Neural cell (in vitro differentiated cells): ENCODE data around the gene ABHD17A. TPM values are rescaled to one million over a fixed set of nuclear protein-coding genes. Genes with fewer than 3 reads are reported as not detected.

Source experiments
- H2AFZ ChIP-seq: fragments of 200-600, 300-800 bp; sonication (generic), shearing (Covaris generic); 2 replicates; pipeline ENCODE4 v1.6.0; 2014; ENCODE audit warnings: low read depth, mild to moderate bottlenecking, antibody characterized with exemption, low read length, moderate library complexity
- H3F3A ChIP-seq: fragments of 200-600 bp; shearing (Covaris generic); 2 replicates; pipeline ENCODE4 v1.6.1; 2016; ENCODE audit warnings: mild to moderate bottlenecking, moderate library complexity, mixed read lengths, antibody characterized with exemption, low read length; ENCODE audit not compliant: insufficient read depth, poor library complexity, severe bottlenecking
- H3K27ac ChIP-seq: fragments of 200-600, 300-800 bp; sonication (generic), shearing (Covaris generic); 2 replicates; pipeline ENCODE4 v1.5.1; 2014; ENCODE audit warnings: mild to moderate bottlenecking, low read length, moderate library complexity
- H3K27me3 ChIP-seq: fragments of 300-800, 200-600 bp; sonication (generic), shearing (Covaris generic); 2 replicates; pipeline ENCODE4 v1.6.0; 2014; ENCODE audit warnings: mild to moderate bottlenecking, low read depth, low read length, moderate library complexity; ENCODE audit not compliant: insufficient read depth
- H3K36me3 ChIP-seq: fragments of 300-800, 200-600 bp; sonication (generic), shearing (Covaris generic); 2 replicates; pipeline ENCODE4 v1.5.1; 2014; ENCODE audit warnings: mild to moderate bottlenecking, antibody characterized with exemption, low read length, moderate library complexity; ENCODE audit not compliant: insufficient read depth
- H3K4me2 ChIP-seq: fragments of 300-800, 200-600 bp; sonication (generic), shearing (Covaris generic); 2 replicates; pipeline ENCODE4 v1.6.0; 2014; ENCODE audit warnings: mild to moderate bottlenecking, low read length
- H3K4me3 ChIP-seq: fragments of 300-800, 200-600 bp; sonication (generic), shearing (Covaris generic); 2 replicates; pipeline ENCODE4 v1.5.1; 2014; ENCODE audit warnings: mild to moderate bottlenecking, low read length, moderate library complexity
- H3K79me2 ChIP-seq: fragments of 200-600 bp; shearing (Covaris generic); replicated peaks from 2 replicates; pipeline ENCODE4 v1.6.0; 2014; ENCODE audit warnings: mild to moderate bottlenecking, low read length, moderate library complexity; ENCODE audit not compliant: insufficient read depth
- H3K9ac ChIP-seq: fragments of 300-800, 200-600 bp; sonication (generic), shearing (Covaris generic); 2 replicates; pipeline ENCODE4 v1.6.1; 2016; ENCODE audit warnings: mild to moderate bottlenecking, low read length, mixed read lengths
- H3K9me2 ChIP-seq: fragments of 200-600 bp; shearing (Covaris generic); 2 replicates; pipeline ENCODE4 v1.6.1; 2016; ENCODE audit warnings: mild to moderate bottlenecking, low read length, mixed read lengths; ENCODE audit not compliant: insufficient read depth
- H3K9me3 ChIP-seq: fragments of 200-600, 300-800 bp; sonication (generic), shearing (Covaris generic); 2 replicates; pipeline ENCODE4 v1.6.1; 2016; ENCODE audit warnings: mild to moderate bottlenecking, mixed run types, low read length, moderate library complexity, mixed read lengths
- H4K20me1 ChIP-seq: fragments of 200-600 bp; shearing (Covaris generic); 2 replicates; pipeline ENCODE4 v1.6.1; 2016; ENCODE audit warnings: mild to moderate bottlenecking, mixed run types; ENCODE audit not compliant: insufficient read depth
- EP300 ChIP-seq: fragments of 450-650 bp; conservative IDR thresholded peaks from 2 replicates; pipeline ENCODE4 v1.6.1; 2014; ENCODE audit warnings: antibody characterized with exemption, mild to moderate bottlenecking, moderate library complexity; ENCODE audit not compliant: poor library complexity, severe bottlenecking
- EZH2 ChIP-seq: fragments of 200-600, 300-800 bp; shearing (Covaris generic), sonication (generic); IDR thresholded peaks from 2 replicates; pipeline ENCODE4 v1.6.1; 2014; ENCODE audit warnings: antibody characterized with exemption, low read length, borderline replicate concordance, mild to moderate bottlenecking; ENCODE audit not compliant: insufficient read depth, poor library complexity, severe bottlenecking
- MXI1 ChIP-seq: fragments of 450-650 bp; conservative IDR thresholded peaks from 2 replicates; pipeline ENCODE4 v1.6.1; 2014; ENCODE audit warnings: antibody characterized with exemption, mild to moderate bottlenecking; ENCODE audit not compliant: poor library complexity, severe bottlenecking
- POLR2AphosphoS5 ChIP-seq: IDR thresholded peaks from 2 replicates; pipeline ENCODE4 v1.6.1; 2012
- RAD21 ChIP-seq: fragments of 450-650 bp; conservative IDR thresholded peaks from 2 replicates; pipeline ENCODE4 v1.6.1; 2014; ENCODE audit warnings: antibody characterized with exemption, mild to moderate bottlenecking, moderate library complexity
- SMC3 ChIP-seq: fragments of 450-650 bp; conservative IDR thresholded peaks from 2 replicates; pipeline ENCODE4 v1.6.1; 2014; ENCODE audit warnings: antibody characterized with exemption, mild to moderate bottlenecking, moderate library complexity; ENCODE audit not compliant: poor library complexity
- TAF1 ChIP-seq: IDR thresholded peaks from 2 replicates; pipeline ENCODE4 v1.6.1; 2012; ENCODE audit warnings: low read depth
- polyA plus RNA-seq: library from polyadenylated mRNA; depleted of rRNA; stranded (reverse); fragments of >200 nt; gene quantifications from 2 replicates; pipeline ENCODE4 v1.2.3, GENCODE V29; 2014
- TF ChIP-seq, protein P1 (sequence below): IDR thresholded peaks from 2 replicates; pipeline ENCODE4 v1.6.1; 2012; ENCODE audit warnings: borderline replicate concordance
- TF ChIP-seq, protein P2 (sequence below): fragments of 450-650 bp; IDR thresholded peaks from 2 replicates; pipeline ENCODE4 v1.5.1; 2014; ENCODE audit warnings: antibody characterized with exemption, mild to moderate bottlenecking, moderate library complexity; ENCODE audit not compliant: poor library complexity, severe bottlenecking

ABHD17A gene
- polyA plus RNA-seq, 1 donor from 2014 or later = 116 TPM

- TF ChIP-seq EP300 (no peak), TAF1 (no peak), SMC3 (no peak), EZH2 (no peak), RAD21 (no peak), POLR2AphosphoS5 (no peak), MXI1 (no peak)
- TF ChIP-seq, protein P1, sequence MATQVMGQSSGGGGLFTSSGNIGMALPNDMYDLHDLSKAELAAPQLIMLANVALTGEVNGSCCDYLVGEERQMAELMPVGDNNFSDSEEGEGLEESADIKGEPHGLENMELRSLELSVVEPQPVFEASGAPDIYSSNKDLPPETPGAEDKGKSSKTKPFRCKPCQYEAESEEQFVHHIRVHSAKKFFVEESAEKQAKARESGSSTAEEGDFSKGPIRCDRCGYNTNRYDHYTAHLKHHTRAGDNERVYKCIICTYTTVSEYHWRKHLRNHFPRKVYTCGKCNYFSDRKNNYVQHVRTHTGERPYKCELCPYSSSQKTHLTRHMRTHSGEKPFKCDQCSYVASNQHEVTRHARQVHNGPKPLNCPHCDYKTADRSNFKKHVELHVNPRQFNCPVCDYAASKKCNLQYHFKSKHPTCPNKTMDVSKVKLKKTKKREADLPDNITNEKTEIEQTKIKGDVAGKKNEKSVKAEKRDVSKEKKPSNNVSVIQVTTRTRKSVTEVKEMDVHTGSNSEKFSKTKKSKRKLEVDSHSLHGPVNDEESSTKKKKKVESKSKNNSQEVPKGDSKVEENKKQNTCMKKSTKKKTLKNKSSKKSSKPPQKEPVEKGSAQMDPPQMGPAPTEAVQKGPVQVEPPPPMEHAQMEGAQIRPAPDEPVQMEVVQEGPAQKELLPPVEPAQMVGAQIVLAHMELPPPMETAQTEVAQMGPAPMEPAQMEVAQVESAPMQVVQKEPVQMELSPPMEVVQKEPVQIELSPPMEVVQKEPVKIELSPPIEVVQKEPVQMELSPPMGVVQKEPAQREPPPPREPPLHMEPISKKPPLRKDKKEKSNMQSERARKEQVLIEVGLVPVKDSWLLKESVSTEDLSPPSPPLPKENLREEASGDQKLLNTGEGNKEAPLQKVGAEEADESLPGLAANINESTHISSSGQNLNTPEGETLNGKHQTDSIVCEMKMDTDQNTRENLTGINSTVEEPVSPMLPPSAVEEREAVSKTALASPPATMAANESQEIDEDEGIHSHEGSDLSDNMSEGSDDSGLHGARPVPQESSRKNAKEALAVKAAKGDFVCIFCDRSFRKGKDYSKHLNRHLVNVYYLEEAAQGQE = no peak
- TF ChIP-seq, protein P2, sequence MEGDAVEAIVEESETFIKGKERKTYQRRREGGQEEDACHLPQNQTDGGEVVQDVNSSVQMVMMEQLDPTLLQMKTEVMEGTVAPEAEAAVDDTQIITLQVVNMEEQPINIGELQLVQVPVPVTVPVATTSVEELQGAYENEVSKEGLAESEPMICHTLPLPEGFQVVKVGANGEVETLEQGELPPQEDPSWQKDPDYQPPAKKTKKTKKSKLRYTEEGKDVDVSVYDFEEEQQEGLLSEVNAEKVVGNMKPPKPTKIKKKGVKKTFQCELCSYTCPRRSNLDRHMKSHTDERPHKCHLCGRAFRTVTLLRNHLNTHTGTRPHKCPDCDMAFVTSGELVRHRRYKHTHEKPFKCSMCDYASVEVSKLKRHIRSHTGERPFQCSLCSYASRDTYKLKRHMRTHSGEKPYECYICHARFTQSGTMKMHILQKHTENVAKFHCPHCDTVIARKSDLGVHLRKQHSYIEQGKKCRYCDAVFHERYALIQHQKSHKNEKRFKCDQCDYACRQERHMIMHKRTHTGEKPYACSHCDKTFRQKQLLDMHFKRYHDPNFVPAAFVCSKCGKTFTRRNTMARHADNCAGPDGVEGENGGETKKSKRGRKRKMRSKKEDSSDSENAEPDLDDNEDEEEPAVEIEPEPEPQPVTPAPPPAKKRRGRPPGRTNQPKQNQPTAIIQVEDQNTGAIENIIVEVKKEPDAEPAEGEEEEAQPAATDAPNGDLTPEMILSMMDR = no peak
- Histone ChIP-seq H3F3A (no peaks in the 10 kb centered on the region), H3K4me2 (no peak overlapping the region), H3K9me3 (no peaks in the 10 kb centered on the region), H3K9me2 (no peaks in the 10 kb centered on the region), H3K27me3 (no peaks in the 10 kb centered on the region), H2AFZ (no peak overlapping the region), H3K27ac (no peak overlapping the region), H3K36me3 (no peaks in the 10 kb centered on the region), H3K79me2 (peaks cover 13% of the 10 kb centered on the region), H3K4me3 (no peak overlapping the region), H3K9ac (no peak overlapping the region), H4K20me1 (no peaks in the 10 kb centered on the region)
These were observed 33.4 kb downstream of the ABHD17A start for GRCh38 chr19:1851654-1852580.

DNA sequence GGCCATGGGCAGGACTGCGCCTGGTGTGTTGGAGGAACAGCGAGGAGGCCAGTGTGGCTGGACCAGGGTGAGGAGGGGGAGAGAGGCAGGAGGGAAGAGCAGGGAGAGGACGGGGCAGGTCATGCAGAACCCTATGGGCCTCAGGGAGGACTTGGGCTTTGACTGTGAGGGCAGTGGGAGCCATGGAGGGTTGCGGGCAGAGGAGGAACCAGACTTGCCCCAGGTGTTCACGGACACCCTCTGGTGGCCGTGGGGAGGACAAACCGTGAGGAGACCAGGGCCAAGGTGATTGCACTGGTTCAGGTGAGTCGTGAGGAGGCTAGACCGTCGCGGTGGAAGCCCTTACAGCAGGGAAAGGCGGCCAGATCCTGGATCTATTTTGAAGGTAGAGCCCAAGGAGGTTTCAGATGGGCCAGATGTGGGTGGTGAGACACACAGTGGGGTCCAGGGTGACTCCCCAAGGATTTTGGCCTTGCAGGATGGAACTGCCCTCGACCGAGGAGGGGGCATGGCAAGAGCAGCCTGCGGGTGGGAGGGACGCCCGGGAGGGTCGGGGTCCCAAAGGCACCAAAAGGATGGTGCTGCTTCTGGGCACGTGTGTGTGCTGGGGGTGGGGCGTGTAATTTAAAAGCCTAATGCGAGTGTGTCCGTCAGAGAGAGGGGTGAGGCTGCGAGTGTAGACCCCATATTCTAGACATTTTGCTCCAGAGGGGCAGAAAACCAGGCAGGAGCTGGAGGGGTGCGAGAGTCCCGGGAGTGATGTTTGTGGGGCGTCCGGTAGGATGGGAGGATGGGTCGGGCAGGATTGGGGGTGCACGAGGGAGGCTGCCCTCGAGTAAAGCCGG lies 34.3 kb downstream of the ABHD17A start:
- TF ChIP-seq SMC3 (no peak), POLR2AphosphoS5 (no peak), EZH2 (no peak)
- TF ChIP-seq, protein P1 = no peak
- no peak overlapping the region for H3K4me3 ChIP-seq
- no peak overlapping the region for H3K4me2 ChIP-seq
- H4K20me1 ChIP-seq = no peaks in the 10 kb centered on the region
- H3K27ac ChIP-seq = no peak overlapping the region
- no peak overlapping the region for H3K9ac ChIP-seq
- H3F3A ChIP-seq = no peaks in the 10 kb centered on the region
- H3K79me2 ChIP-seq = peaks cover 22% of the 10 kb centered on the region
- H2AFZ ChIP-seq = no peak overlapping the region
- no peaks in the 10 kb centered on the region for H3K36me3 ChIP-seq
- H3K9me2 ChIP-seq = no peaks in the 10 kb centered on the region
- no peaks in the 10 kb centered on the region for H3K9me3 ChIP-seq
- H3K27me3 ChIP-seq = no peaks in the 10 kb centered on the region
